IMR-90 (cell line): Measurements from ENCODE around the gene ALS2. TPM values are rescaled to one million over a fixed set of nuclear protein-coding genes. Genes with fewer than 3 reads are reported as not detected.

ENCODE experiments used
- ATAC-seq: fragments of 200-7000 bp; cut with Tn5 transposase; 2 replicates; pipeline ENCODE4 v1.9.1; 2020; ENCODE audit warnings: low read depth, mild to moderate bottlenecking, moderate library complexity
- BruUV-seq: library from RNA; stranded (reverse); fragments of 400-500 nt; replicated peaks from 2 replicates; lab custom pipeline; 2021; lab: Mats Ljungman, UMichigan
- CTCF ChIA-PET: fragments of 300-600 bp; formaldehyde crosslinking; extraction: SDS; loops from one replicate; lab custom pipeline; 2021; ENCODE audit warnings: antibody characterized with exemption; lab: Yijun Ruan, JAX
- POLR2A ChIA-PET: fragments of 300-600 bp; sonication (Branson Sonifier 250); formaldehyde crosslinking; loops from one replicate; lab custom pipeline; 2022; ENCODE audit warnings: antibody characterized with exemption; ENCODE audit not compliant: unreplicated experiment; lab: Charles Lee
- DNase-seq: peaks from one replicate; pipeline ENCODE4 v3.0.0; 2013
- H2AFZ ChIP-seq: replicated peaks from 2 replicates; pipeline ENCODE3; 2013; ENCODE audit warnings: low read length, mild to moderate bottlenecking; ENCODE audit not compliant: poor library complexity
- H2AK5ac ChIP-seq: 2 replicates; pipeline ENCODE4 v1.6.1; 2013; ENCODE audit warnings: low read depth, low read length, inconsistent platforms
- H2AK9ac ChIP-seq: replicated peaks from 2 replicates; pipeline ENCODE3; 2013; ENCODE audit warnings: mild to moderate bottlenecking, low read depth, low read length, moderate library complexity; ENCODE audit not compliant: poor library complexity
- H2BK120ac ChIP-seq: 2 replicates; pipeline ENCODE4 v1.6.1; 2013; ENCODE audit warnings: low read depth, low read length, inconsistent platforms
- H2BK15ac ChIP-seq: 3 replicates; pipeline ENCODE4 v1.6.1; 2013; ENCODE audit warnings: low read depth, low read length, inconsistent platforms
- H2BK20ac ChIP-seq: 2 replicates; pipeline ENCODE4 v1.6.1; 2013; ENCODE audit warnings: low read depth, mild to moderate bottlenecking, inconsistent platforms, low read length, moderate library complexity
- H2BK5ac ChIP-seq: 2 replicates; pipeline ENCODE4 v1.6.1; 2013; ENCODE audit warnings: mild to moderate bottlenecking, low read depth, low read length, inconsistent platforms; ENCODE audit not compliant: poor library complexity, severe bottlenecking
- H3K14ac ChIP-seq: replicated peaks from 2 replicates; pipeline ENCODE4 v1.6.1; 2013; ENCODE audit warnings: low read depth, low read length, inconsistent platforms
- H3K18ac ChIP-seq: 2 replicates; pipeline ENCODE4 v1.6.1; 2013; ENCODE audit warnings: low read depth, low read length, control low read depth
- H3K23ac ChIP-seq: 2 replicates; pipeline ENCODE4 v1.6.1; 2013; ENCODE audit warnings: low read depth, low read length, inconsistent platforms
- H3K27ac ChIP-seq: 2 replicates; pipeline ENCODE4 v1.5.1; 2013; ENCODE audit warnings: mild to moderate bottlenecking, control low read depth, low read length; ENCODE audit not compliant: insufficient read depth
- H3K27me3 ChIP-seq: 2 replicates; pipeline ENCODE4 v1.6.1; 2013; ENCODE audit warnings: low read length; ENCODE audit not compliant: control insufficient read depth, insufficient read depth
- H3K36me3 ChIP-seq: 2 replicates; pipeline ENCODE4 v1.6.1; 2013; ENCODE audit warnings: low read length, mixed read lengths; ENCODE audit not compliant: control insufficient read depth, insufficient read depth
- H3K4ac ChIP-seq: 2 replicates; pipeline ENCODE4 v1.6.1; 2013; ENCODE audit warnings: low read depth, low read length, inconsistent platforms
- H3K4me1 ChIP-seq: 2 replicates; pipeline ENCODE4 v1.6.1; 2013; ENCODE audit warnings: low read length, mixed read lengths; ENCODE audit not compliant: control insufficient read depth, insufficient read depth
- H3K4me2 ChIP-seq: 2 replicates; pipeline ENCODE4 v1.6.1; 2013; ENCODE audit warnings: low read depth, mild to moderate bottlenecking, control low read depth, low read length, moderate library complexity
- H3K4me3 ChIP-seq: 2 replicates; pipeline ENCODE4 v1.5.1; 2013; ENCODE audit warnings: low read depth, mild to moderate bottlenecking, control low read depth, low read length, moderate library complexity; ENCODE audit not compliant: insufficient read depth
- H3K56ac ChIP-seq: 2 replicates; pipeline ENCODE4 v1.6.1; 2013; ENCODE audit warnings: low read length, inconsistent platforms; ENCODE audit not compliant: insufficient read depth; ENCODE audit errors: extremely low read depth
- H3K79me1 ChIP-seq, 2 experiments: 2 replicates each; pipeline ENCODE4 v1.6.1; 2013; ENCODE audit warnings: low read length in 2 of 2, inconsistent platforms in 1 of 2, low read depth in 1 of 2
- H3K9ac ChIP-seq: 2 replicates; pipeline ENCODE4 v1.6.1; 2013; ENCODE audit warnings: low read depth, low read length, control low read depth
- H3K9me1 ChIP-seq: 2 replicates; pipeline ENCODE4 v1.6.1; 2013; ENCODE audit warnings: low read length, inconsistent platforms; ENCODE audit not compliant: insufficient read depth
- H3K9me3 ChIP-seq: 2 replicates; pipeline ENCODE4 v1.6.1; 2013; ENCODE audit warnings: low read length; ENCODE audit not compliant: control insufficient read depth, insufficient read depth
- H4K20me1 ChIP-seq: 2 replicates; pipeline ENCODE4 v1.6.1; 2013; ENCODE audit warnings: low read length, inconsistent platforms; ENCODE audit not compliant: insufficient read depth
- H4K5ac ChIP-seq: 2 replicates; pipeline ENCODE4 v1.6.1; 2013; ENCODE audit warnings: mild to moderate bottlenecking, low read depth, low read length, control low read depth
- H4K8ac ChIP-seq, 2 experiments: 2 replicates each; pipeline ENCODE4 v1.6.1; 2013; ENCODE audit warnings: low read depth in 2 of 2, low read length in 2 of 2, control low read depth in 1 of 2, inconsistent platforms in 1 of 2
- H4K91ac ChIP-seq: 2 replicates; pipeline ENCODE4 v1.6.1; 2013; ENCODE audit warnings: low read depth, low read length, inconsistent platforms; ENCODE audit not compliant: insufficient read depth
- BHLHE40 ChIP-seq: fragments of 150-350 bp; IDR thresholded peaks from 2 replicates; pipeline ENCODE4 v1.6.1; 2016; ENCODE audit warnings: mild to moderate bottlenecking, low read depth, low read length
- CEBPB ChIP-seq: IDR thresholded peaks from 2 replicates; pipeline ENCODE4 v1.6.1; 2012; ENCODE audit warnings: low read depth, low read length, improper control_type of control experiment
- CHD1 ChIP-seq: IDR thresholded peaks from 2 replicates; pipeline ENCODE4 v1.6.1; 2012; ENCODE audit warnings: low read depth, low read length, improper control_type of control experiment
- CTCF ChIP-seq: conservative IDR thresholded peaks from 2 replicates; pipeline ENCODE4 v1.5.1; 2012; ENCODE audit warnings: mild to moderate bottlenecking, low read depth, low read length, improper control_type of control experiment
- ELK1 ChIP-seq: fragments of 150-350 bp; IDR thresholded peaks from 2 replicates; pipeline ENCODE4 v1.6.1; 2016; ENCODE audit warnings: low read depth, mild to moderate bottlenecking, low read length, moderate library complexity, borderline replicate concordance
- FOS ChIP-seq: fragments of 150-350 bp; IDR thresholded peaks from 2 replicates; pipeline ENCODE4 v1.6.1; 2016; ENCODE audit warnings: low read depth, low read length
- MAFK ChIP-seq: IDR thresholded peaks from 2 replicates; pipeline ENCODE4 v1.6.1; 2012; ENCODE audit warnings: low read depth, low read length, improper control_type of control experiment
- MAZ ChIP-seq: IDR thresholded peaks from 2 replicates; pipeline ENCODE4 v1.6.1; 2012; ENCODE audit warnings: low read depth, mild to moderate bottlenecking, low read length, improper control_type of control experiment, moderate library complexity, borderline replicate concordance
- MXI1 ChIP-seq: IDR thresholded peaks from 2 replicates; pipeline ENCODE4 v1.6.1; 2012; ENCODE audit warnings: low read depth, mild to moderate bottlenecking, low read length, moderate library complexity, borderline replicate concordance
- NFE2L2 ChIP-seq: fragments of 150-350 bp; IDR thresholded peaks from 2 replicates; pipeline ENCODE4 v1.6.1; 2016; ENCODE audit warnings: low read depth, mild to moderate bottlenecking, low read length
- POLR2A ChIP-seq: IDR thresholded peaks from 2 replicates; pipeline ENCODE4 v1.6.1; 2012; ENCODE audit warnings: mild to moderate bottlenecking, low read depth, low read length
- RAD21 ChIP-seq: IDR thresholded peaks from 2 replicates; pipeline ENCODE4 v1.6.1; 2012; ENCODE audit warnings: low read length, improper control_type of control experiment
- RCOR1 ChIP-seq: IDR thresholded peaks from 2 replicates; pipeline ENCODE4 v1.6.1; 2012; ENCODE audit warnings: mild to moderate bottlenecking, low read length, improper control_type of control experiment; ENCODE audit not compliant: insufficient replicate concordance
- RFX5 ChIP-seq: IDR thresholded peaks from 2 replicates; pipeline ENCODE4 v1.8.0; 2012; ENCODE audit warnings: low read depth, mild to moderate bottlenecking, low read length, moderate library complexity
- SMC3 ChIP-seq: fragments of 150-350 bp; IDR thresholded peaks from 2 replicates; pipeline ENCODE4 v1.6.1; 2016; ENCODE audit warnings: low read depth, mild to moderate bottlenecking, antibody characterized with exemption, low read length, moderate library complexity
- USF2 ChIP-seq: fragments of 150-350 bp; IDR thresholded peaks from 2 replicates; pipeline ENCODE4 v1.6.1; 2017; ENCODE audit warnings: mild to moderate bottlenecking, antibody characterized with exemption, low read length, low read depth
- WGBS, 2 experiments: methylation state at CpG; one replicate each; pipeline versions ENCODE4 v1.1.5 to v1.1.7; 2013; ENCODE audit warnings: missing lambda C conversion rate in 2 of 2; ENCODE audit not compliant: insufficient read length in 1 of 2; ENCODE audit errors: extremely low coverage in 2 of 2; 5-methylcytosine and 5-hydroxymethylcytosine counted together
- dilution Hi-C: fragments of 300-500 bp; cut with HindIII; formaldehyde crosslinking; loops from one replicate; pipeline ENCODE4 v1.14.3; 2018; ENCODE audit warnings: low sequenced_read_pairs; ENCODE audit not compliant: unreplicated experiment
- in situ Hi-C: fragments of 300-500 bp; cut with MboI; formaldehyde crosslinking; loops from 3 replicates; pipeline ENCODE4 v1.14.3; 2019; ENCODE audit warnings: low sequenced_read_pairs, inconsistent platforms, mixed read lengths
- intact Hi-C: fragments of 100-400 bp; cut with micrococcal nuclease; formaldehyde crosslinking; loops from 2 replicates; pipeline ENCODE4 v1.10.0; 2022
- polyA plus RNA-seq, 3 experiments: library from polyadenylated mRNA; depleted of rRNA; stranded (reverse); fragments of >200 nt; gene quantifications; 2 replicates each; pipeline ENCODE4 v1.2.3, GENCODE V29; 2012; ENCODE audit warnings: low replicate concordance in 1 of 3
- total RNA-seq: library from RNA; depleted of rRNA; stranded (reverse); fragments of >200 nt; gene quantifications from 2 replicates; pipeline ENCODE4 v1.2.3, GENCODE V29; 2012

Gene ALS2
- total and polyA plus RNA-seq, 2 of the 4 experiments (the other 2 are of a cell fraction) = 14.4 to 42.3 TPM

- Histone ChIP-seq H3K4me2 (no peak overlapping the region), H2AFZ (no peak overlapping the region)
- CTCF ChIA-PET = interaction anchor here (1.1 kb wide), 1 partner anchor 18 kb away, joined by 3 read pairs; no protein-coding TSS in a partner anchor
Measured at GRCh38 chr2:201673546-201673945, 107.2 kb downstream of the ALS2 start.

More at GRCh38 chr2:201673546-201673945, 107.2 kb downstream of the ALS2 start:
- ATAC-seq (no peak), DNase-seq (no peak)
- Histone ChIP-seq H3K27me3 (no peaks in the 10 kb centered on the region), H3K4me1 (no peaks in the 10 kb centered on the region), H3K23ac (no peak overlapping the region), H3K9me3 (no peaks in the 10 kb centered on the region), H3K27ac (no peak overlapping the region), H4K5ac (no peak overlapping the region), H2AK9ac (no peak overlapping the region), H3K4ac (no peak overlapping the region), H2AK5ac (no peak overlapping the region), H3K18ac (no peak overlapping the region), H2BK5ac (no peak overlapping the region), H2BK15ac (no peak overlapping the region), H2BK20ac (no peak overlapping the region), H3K14ac (no peak overlapping the region), H4K8ac (no peak overlapping the region), H3K79me1 (no peaks in the 10 kb centered on the region), H3K36me3 (peaks cover 1% of the 10 kb centered on the region; the same call in 1 of the 2 replicates), H4K20me1 (no peaks in the 10 kb centered on the region), H3K9me1 (peaks cover 4% of the 10 kb centered on the region; the same call in 1 of the 2 replicates), H3K9ac (no peak overlapping the region), H3K56ac (no peak overlapping the region), H3K4me3 (no peak overlapping the region), H2BK120ac (no peak overlapping the region), H4K91ac (no peak overlapping the region)
- POLR2A ChIA-PET = no interaction called here
- TF ChIP-seq NFE2L2 (no peak), SMC3 (no peak), POLR2A (no peak), RCOR1 (no peak), RAD21 (no peak), ELK1 (no peak), FOS (no peak), CHD1 (no peak), USF2 (no peak), RFX5 (no peak), MAFK (no peak), CEBPB (no peak), BHLHE40 (no peak), MXI1 (no peak), CTCF (no peak), MAZ (no peak)
- BruUV-seq = no TSS peak
- intact Hi-C loops (no loop called here), dilution Hi-C loops (no loop called here), in situ Hi-C loops (no loop called here)
- WGBS, 2 experiments = no CpG with 5 or more reads among the region's 2 CpGs
